C4-2B (cell line): ENCODE results near the gene GRK6.

Experiments used
- H3K27ac ChIP-seq: fragments of 450-650 bp; 2 replicates; pipeline ENCODE4 v1.5.1; 2017
- ZFX ChIP-seq: fragments of 450-650 bp; IDR thresholded peaks from 2 replicates; pipeline ENCODE4 v1.6.1; 2017
- TF ChIP-seq, protein P1 (sequence below): fragments of 450-650 bp; conservative IDR thresholded peaks from 2 replicates; pipeline ENCODE4 v1.5.1; 2017; ENCODE audit warnings: mild to moderate bottlenecking

The GRK6 gene

DNA sequence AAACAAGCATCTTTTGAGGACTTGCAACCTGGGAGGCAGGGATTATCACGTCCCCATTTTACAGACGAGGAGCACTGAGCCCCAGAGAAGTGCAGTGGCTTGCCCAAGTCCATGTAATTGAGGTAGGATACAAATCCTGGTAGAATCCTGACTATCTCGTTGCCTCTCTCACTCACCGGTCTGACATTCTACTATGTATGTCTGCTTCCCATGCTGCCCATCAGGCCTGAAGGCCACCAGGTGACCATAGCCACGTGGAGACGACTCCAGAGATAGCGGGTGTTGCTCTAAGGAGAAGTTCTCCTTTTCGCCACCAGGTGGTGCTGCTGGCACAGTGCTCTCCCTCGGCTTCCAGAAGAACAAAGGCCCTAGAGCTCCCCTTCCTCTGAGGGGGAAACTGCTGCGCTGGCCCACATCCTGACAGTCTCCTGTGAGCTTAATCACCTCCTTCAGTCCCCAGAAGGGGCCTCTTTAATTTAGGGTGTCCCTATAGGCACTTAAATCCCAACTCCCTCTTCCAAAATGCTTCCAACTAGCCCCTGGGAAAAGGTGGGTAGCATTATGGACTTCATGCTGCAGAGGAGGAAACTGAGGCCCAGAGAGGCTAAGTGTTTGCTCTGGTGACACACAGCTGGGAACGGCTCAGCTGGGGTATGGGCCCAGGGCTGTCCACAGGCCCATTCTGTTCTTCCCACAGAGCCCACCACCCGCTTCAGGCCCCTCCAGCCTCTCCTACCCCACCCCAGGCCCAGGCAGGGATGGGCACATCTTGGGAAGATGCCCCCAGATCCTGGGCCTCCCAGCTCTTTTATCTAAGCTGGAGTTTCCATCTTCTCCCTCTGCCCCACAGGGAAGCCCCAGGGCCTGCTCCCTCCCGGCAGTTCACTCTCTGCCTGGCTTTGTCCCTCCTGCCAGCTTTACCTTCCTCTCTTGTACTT, 35.8 kb upstream of the GRK6 start:
- H3K27ac ChIP-seq: peak overlapping the region; percentile 56
- TF ChIP-seq, protein P1, sequence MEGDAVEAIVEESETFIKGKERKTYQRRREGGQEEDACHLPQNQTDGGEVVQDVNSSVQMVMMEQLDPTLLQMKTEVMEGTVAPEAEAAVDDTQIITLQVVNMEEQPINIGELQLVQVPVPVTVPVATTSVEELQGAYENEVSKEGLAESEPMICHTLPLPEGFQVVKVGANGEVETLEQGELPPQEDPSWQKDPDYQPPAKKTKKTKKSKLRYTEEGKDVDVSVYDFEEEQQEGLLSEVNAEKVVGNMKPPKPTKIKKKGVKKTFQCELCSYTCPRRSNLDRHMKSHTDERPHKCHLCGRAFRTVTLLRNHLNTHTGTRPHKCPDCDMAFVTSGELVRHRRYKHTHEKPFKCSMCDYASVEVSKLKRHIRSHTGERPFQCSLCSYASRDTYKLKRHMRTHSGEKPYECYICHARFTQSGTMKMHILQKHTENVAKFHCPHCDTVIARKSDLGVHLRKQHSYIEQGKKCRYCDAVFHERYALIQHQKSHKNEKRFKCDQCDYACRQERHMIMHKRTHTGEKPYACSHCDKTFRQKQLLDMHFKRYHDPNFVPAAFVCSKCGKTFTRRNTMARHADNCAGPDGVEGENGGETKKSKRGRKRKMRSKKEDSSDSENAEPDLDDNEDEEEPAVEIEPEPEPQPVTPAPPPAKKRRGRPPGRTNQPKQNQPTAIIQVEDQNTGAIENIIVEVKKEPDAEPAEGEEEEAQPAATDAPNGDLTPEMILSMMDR: peak; percentile 98
- TF ChIP-seq ZFX: no peak

DNA sequence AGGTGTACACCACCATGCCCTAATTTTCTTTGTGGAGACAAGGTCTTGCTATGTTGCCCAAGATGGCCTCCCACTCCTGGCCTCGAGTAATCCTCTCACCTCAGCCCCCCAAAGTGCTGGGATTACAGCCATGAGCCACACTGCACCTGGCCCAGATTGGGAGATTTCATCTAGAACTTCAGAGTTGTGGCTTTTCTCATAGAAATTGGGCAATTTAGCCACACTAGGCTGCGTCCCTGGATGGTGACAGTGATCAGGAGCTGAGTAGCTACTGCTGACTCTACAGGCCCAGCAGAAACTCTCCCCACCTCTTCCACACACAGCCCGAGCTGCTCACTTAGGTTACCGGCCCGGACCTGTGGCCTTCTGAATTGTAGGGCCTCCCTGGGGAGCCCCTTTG, 33.7 kb upstream of the GRK6 start:
- no peak overlapping the region for H3K27ac ChIP-seq
- TF ChIP-seq ZFX: no peak
- TF ChIP-seq, protein P1: no peak

DNA sequence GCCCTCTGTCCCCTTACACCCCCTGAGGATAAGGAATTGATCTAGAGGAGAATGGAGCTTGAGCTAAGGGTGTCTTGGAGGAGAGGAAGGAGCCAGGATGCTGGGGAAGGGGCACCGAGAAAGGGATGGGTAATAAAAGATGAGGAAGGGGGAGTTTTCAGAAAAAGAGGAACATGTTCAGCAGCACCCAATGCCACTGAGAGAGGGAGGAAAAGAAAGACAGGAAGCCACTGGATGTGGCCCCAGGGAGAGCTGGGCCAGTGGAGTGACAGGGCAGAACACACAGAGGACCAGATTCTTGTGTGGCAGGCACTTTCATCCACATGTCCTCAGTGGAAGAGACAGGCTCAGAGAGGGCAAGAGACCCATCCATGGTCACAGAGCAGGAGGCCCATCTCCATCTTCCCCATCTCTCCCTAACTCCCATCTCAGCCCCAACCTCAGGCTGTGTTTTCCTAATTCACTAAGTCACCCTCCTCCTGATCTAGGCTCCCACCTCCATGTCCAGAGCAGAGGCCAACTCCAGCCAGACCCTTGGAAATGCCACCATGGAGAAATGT, 33.2 kb upstream of the GRK6 start:
- TF ChIP-seq, protein P1: no peak
- TF ChIP-seq ZFX: no peak
- H3K27ac ChIP-seq: no peak overlapping the region

DNA sequence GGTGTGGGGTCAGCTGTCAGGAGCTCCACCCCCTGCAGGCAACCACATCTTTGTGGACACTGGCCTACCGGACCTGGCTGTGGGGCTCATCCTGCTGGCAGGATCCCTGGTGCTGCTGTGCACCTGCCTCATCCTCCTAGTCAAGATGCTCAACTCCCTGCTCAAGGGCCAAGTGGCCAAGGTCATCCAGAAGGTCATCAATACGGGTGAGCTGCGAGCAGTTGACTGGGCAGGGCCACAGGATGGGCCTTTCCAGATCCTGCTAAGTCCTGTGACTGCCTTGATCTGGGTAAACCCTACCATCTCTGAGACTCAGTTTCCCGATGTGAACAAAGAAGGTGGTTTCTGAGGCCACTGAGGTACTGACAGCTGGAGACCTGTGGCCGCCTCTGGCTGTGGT, 32.5 kb upstream of the GRK6 start:
- no peak overlapping the region for H3K27ac ChIP-seq
- no peak for TF ChIP-seq ZFX

DNA sequence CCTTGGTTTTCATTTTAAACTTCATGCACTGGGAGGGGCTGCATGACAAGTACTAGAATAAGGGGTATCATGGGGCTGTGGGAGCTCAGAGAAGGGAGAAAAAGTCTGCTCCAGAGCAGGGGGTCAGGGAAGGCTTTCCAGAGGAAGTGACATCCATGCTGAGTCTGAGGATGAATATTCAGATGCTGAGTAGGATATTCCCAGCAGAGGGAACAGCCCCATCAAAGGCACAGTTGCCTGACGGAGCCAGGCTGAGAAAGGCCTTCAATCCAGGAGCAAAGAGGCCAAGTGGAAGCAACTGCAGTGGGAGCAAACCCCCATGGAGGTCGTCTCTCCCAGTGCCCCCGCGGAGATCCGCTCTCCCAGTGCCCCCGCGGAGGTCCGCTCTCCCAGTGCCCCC, 30.4 kb upstream of the GRK6 start:
- no peak overlapping the region for H3K27ac ChIP-seq
- TF ChIP-seq, protein P1: no peak
- TF ChIP-seq ZFX: no peak

DNA sequence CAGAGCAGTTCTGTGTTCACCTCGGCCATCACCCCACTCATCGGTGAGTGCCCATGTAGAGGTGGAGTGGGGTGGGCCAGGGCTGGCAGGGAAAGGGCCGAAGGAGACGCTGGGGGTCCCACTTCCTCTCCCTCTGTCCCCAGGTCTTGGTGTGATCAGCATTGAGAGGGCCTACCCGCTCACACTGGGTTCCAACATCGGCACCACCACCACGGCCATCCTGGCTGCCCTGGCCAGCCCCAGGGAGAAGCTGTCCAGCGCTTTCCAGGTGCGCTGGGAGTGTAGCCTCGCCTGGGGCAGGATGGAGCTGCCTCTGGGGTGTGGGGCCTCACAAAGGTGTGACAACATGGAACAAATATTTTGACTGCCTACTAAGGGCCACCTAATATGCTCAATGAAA, 29.7 kb upstream of the GRK6 start:
- H3K27ac ChIP-seq: no peak overlapping the region
- TF ChIP-seq, protein P1: no peak
- TF ChIP-seq ZFX: no peak

DNA sequence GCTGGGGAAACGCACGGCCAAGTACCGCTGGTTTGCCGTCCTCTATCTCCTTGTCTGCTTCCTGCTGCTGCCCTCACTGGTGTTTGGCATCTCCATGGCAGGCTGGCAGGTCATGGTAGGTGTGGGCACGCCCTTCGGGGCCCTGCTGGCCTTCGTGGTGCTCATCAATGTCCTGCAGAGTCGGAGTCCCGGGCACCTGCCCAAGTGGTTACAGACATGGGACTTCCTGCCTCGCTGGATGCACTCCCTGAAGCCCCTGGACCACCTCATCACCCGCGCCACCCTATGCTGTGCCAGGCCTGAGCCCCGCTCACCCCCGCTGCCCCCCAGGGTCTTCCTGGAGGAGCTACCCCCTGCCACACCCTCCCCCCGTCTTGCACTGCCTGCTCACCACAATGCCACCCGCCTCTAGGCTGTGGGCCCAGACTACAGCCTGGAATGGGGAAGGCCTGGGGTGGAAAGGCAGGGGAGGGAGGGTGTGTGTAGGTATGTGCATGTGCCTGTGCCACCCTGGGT, 28.5 kb upstream of the GRK6 start:
- TF ChIP-seq, protein P1: no peak
- no peak for TF ChIP-seq ZFX
- H3K27ac ChIP-seq: no peak overlapping the region
